Liver (tissue), 3 donors: ENCODE data around the gene ADGRG3.

Experiments used
- EGR1 ChIP-seq, 2 donors: IDR thresholded peaks; 2 replicates each; pipeline ENCODE4 v1.6.1; 2016 to 2018; ENCODE audit warnings: antibody characterized with exemption in 2 of 2, low read depth in 2 of 2
- FOXA1 ChIP-seq: IDR thresholded peaks from 2 replicates; pipeline ENCODE4 v1.6.1; 2016; ENCODE audit warnings: antibody characterized with exemption
- FOXA2 ChIP-seq: IDR thresholded peaks from 2 replicates; pipeline ENCODE4 v1.6.1; 2016; ENCODE audit warnings: antibody characterized with exemption
- GABPA ChIP-seq, 2 donors: IDR thresholded peaks in 1 of 2; conservative IDR thresholded peaks in 1 of 2; 2 replicates each; pipeline ENCODE4 v1.6.1; 2016; ENCODE audit warnings: antibody characterized with exemption in 2 of 2, mild to moderate bottlenecking in 1 of 2, moderate library complexity in 1 of 2
- MAX ChIP-seq: IDR thresholded peaks from 2 replicates; pipeline ENCODE4 v1.6.1; 2016; ENCODE audit warnings: antibody characterized with exemption
- RAD21 ChIP-seq, 2 donors: IDR thresholded peaks; 2 replicates each; pipeline ENCODE4 v1.6.1; 2016; ENCODE audit warnings: antibody characterized with exemption in 2 of 2, mild to moderate bottlenecking in 2 of 2
- RXRA ChIP-seq, 2 donors: IDR thresholded peaks; 2 replicates each; pipeline ENCODE4 v1.6.1; 2017 to 2018; ENCODE audit warnings: antibody characterized with exemption in 2 of 2, mild to moderate bottlenecking in 1 of 2
- SP1 ChIP-seq: IDR thresholded peaks from 2 replicates; pipeline ENCODE4 v1.6.1; 2018; ENCODE audit warnings: antibody characterized with exemption, mild to moderate bottlenecking
- TAF1 ChIP-seq: conservative IDR thresholded peaks from 2 replicates; pipeline ENCODE4 v1.6.1; 2016; ENCODE audit warnings: antibody characterized with exemption, mild to moderate bottlenecking
- YY1 ChIP-seq: IDR thresholded peaks from 2 replicates; pipeline ENCODE4 v1.6.1; 2016; ENCODE audit warnings: antibody characterized with exemption, mild to moderate bottlenecking
- TF ChIP-seq, protein P1 (sequence below): fragments of 150-350 bp; IDR thresholded peaks from 2 replicates; pipeline ENCODE4 v1.5.1; 2017; ENCODE audit warnings: improper control_type of control experiment, low read depth, low read length; ENCODE audit not compliant: missing input control
- TF ChIP-seq, protein P2 (sequence below): IDR thresholded peaks from 2 replicates; pipeline ENCODE4 v1.6.1; 2016; ENCODE audit warnings: antibody characterized with exemption, mild to moderate bottlenecking
- donor health status: healthy.
- donor health status: healthy.

DNA sequence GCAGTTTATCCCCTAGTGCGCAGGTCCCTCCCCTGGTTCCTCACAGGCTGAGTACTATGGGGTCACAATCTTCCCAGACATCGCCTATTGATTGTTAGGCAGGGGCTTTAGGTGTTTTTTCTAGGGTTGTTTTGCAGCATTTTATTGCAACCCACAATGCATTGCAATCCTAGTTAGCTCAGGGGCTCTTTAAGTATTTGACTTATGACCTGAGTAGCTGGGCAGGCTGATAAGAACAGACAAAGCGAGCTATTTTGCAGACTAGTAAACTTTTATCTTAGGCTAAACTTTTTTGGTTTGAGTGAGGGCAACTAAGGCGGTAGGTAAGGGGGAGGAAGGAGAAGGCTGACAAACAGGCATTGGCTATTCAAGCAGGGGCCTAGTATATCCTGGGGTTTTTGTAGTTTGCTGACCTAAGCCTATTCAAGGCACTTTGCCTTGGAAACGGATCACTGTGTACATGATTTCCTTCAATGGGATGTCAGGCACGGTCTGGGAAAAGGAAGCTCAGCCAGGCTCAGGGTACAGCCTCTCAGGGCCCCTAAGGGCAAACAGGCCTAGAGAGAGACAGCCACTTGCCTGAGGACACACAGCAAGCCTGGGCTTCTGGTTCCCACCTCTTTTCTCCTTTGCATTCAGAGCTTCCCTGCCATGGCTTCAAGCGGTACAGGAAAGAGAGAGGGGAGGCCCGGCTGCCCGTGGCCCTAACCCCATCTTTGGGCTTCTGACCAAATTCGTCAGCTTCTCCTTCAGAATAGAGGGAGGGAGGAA is 32.9 kb downstream of the ADGRG3 start:
- no peak for TF ChIP-seq FOXA2
- no peak for TF ChIP-seq TAF1
- TF ChIP-seq, protein P1, sequence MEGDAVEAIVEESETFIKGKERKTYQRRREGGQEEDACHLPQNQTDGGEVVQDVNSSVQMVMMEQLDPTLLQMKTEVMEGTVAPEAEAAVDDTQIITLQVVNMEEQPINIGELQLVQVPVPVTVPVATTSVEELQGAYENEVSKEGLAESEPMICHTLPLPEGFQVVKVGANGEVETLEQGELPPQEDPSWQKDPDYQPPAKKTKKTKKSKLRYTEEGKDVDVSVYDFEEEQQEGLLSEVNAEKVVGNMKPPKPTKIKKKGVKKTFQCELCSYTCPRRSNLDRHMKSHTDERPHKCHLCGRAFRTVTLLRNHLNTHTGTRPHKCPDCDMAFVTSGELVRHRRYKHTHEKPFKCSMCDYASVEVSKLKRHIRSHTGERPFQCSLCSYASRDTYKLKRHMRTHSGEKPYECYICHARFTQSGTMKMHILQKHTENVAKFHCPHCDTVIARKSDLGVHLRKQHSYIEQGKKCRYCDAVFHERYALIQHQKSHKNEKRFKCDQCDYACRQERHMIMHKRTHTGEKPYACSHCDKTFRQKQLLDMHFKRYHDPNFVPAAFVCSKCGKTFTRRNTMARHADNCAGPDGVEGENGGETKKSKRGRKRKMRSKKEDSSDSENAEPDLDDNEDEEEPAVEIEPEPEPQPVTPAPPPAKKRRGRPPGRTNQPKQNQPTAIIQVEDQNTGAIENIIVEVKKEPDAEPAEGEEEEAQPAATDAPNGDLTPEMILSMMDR: no peak
- TF ChIP-seq, protein P2, sequence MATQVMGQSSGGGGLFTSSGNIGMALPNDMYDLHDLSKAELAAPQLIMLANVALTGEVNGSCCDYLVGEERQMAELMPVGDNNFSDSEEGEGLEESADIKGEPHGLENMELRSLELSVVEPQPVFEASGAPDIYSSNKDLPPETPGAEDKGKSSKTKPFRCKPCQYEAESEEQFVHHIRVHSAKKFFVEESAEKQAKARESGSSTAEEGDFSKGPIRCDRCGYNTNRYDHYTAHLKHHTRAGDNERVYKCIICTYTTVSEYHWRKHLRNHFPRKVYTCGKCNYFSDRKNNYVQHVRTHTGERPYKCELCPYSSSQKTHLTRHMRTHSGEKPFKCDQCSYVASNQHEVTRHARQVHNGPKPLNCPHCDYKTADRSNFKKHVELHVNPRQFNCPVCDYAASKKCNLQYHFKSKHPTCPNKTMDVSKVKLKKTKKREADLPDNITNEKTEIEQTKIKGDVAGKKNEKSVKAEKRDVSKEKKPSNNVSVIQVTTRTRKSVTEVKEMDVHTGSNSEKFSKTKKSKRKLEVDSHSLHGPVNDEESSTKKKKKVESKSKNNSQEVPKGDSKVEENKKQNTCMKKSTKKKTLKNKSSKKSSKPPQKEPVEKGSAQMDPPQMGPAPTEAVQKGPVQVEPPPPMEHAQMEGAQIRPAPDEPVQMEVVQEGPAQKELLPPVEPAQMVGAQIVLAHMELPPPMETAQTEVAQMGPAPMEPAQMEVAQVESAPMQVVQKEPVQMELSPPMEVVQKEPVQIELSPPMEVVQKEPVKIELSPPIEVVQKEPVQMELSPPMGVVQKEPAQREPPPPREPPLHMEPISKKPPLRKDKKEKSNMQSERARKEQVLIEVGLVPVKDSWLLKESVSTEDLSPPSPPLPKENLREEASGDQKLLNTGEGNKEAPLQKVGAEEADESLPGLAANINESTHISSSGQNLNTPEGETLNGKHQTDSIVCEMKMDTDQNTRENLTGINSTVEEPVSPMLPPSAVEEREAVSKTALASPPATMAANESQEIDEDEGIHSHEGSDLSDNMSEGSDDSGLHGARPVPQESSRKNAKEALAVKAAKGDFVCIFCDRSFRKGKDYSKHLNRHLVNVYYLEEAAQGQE: no peak
- TF ChIP-seq EGR1 (IDR thresholded peaks at IDR 0.05; ENCODE audit: low read depth in 2 of 2): no peak
- peak; percentile 9 for TF ChIP-seq SP1
- TF ChIP-seq RAD21 (IDR thresholded peaks at IDR 0.05): no peak
- TF ChIP-seq FOXA1: no peak
- TF ChIP-seq GABPA (IDR thresholded peaks at IDR 0.05 in 1 of 2, conservative IDR thresholded peaks at IDR 0.05 in 1 of 2): no peak
- no peak for TF ChIP-seq YY1
- no peak for TF ChIP-seq MAX
- peak in 1 of 2 donors; percentile 4 for TF ChIP-seq RXRA (IDR thresholded peaks at IDR 0.05)
